ENCODE data around the gene AURKB. TPM values are rescaled to one million over a fixed set of nuclear protein-coding genes. Genes with fewer than 3 reads are reported as not detected.

The AURKB gene
- total RNA-seq, 1 experiment from 2014 or later: 141 TPM

- no peak for TF ChIP-seq FOSL1 (IDR thresholded peaks at IDR 0.05; ENCODE audit: low read depth)
- TF ChIP-seq POLR2A (IDR thresholded peaks at IDR 0.05; ENCODE audit: borderline replicate concordance, extremely low read depth, insufficient read depth, insufficient read length): no peak
- no peak for TF ChIP-seq SRF (IDR thresholded peaks at IDR 0.05; ENCODE audit: low read depth)
- TF ChIP-seq JUND (IDR thresholded peaks at IDR 0.05): no peak
Observed at GRCh38 chr17:8186787-8187516, 23.4 kb downstream of the AURKB start (continued).

- H3K27me3 ChIP-seq (ENCODE audit: insufficient read depth, low read length): no peaks in the 10 kb centered on the region
- peak overlapping the region; percentile 95 for H3K4me2 ChIP-seq (ENCODE audit: low read length)
- H3K4me3 ChIP-seq (replicated peaks in 1 of 2; ENCODE audit: low read depth in 1 of 2, low read length in 2 of 2): peak overlapping the region; percentile 41 to 62
- H3K79me2 ChIP-seq (ENCODE audit: insufficient read depth, low read length): peaks cover 14% of the 10 kb centered on the region; the same call in 1 of the 2 replicates
- POLR2A ChIA-PET: interaction anchor here (1.3 to 6.9 kb wide), 4 partner anchors 11 to 38 kb away, joined by 3 to 63 read pairs (median 32); no protein-coding TSS in a partner anchor
- H3K9me2 ChIP-seq (ENCODE audit: insufficient read depth): no peaks in the 10 kb centered on the region
- ATAC-seq: peak; percentile 1; the same call in 1 of the 2 replicates
- TF ChIP-seq POLR2AphosphoS5 (IDR thresholded peaks at IDR 0.05; ENCODE audit: low read depth, low read length) (0 out of 2 replicates have a peak, but pooled peaks have one; percentile 11), MAX (IDR thresholded peaks at IDR 0.05) (peak; percentile 10; the same call in 1 of the 2 replicates), CBX3 (IDR thresholded peaks at IDR 0.05; ENCODE audit: low read depth) (peak; percentile 76; the same call in 1 of the 2 replicates), ATF3 (IDR thresholded peaks at IDR 0.05) (no peak), RAD21 (IDR thresholded peaks at IDR 0.05; ENCODE audit: low read depth) (no peak; the same call in 1 of the 2 replicates), FOSL1 (IDR thresholded peaks at IDR 0.05; ENCODE audit: low read depth) (no peak), JUND (IDR thresholded peaks at IDR 0.05) (no peak), CTCF (IDR thresholded peaks at IDR 0.05 in 2 of 3, conservative IDR thresholded peaks at IDR 0.05 in 1 of 3; ENCODE audit: borderline replicate concordance in 1 of 3, insufficient read depth in 1 of 3, low read depth in 2 of 3, low read length in 2 of 3) (peak in 1 of 3 experiments; percentile 35; a peak in 1 of 6 replicates), POLR2A (IDR thresholded peaks at IDR 0.05; ENCODE audit: borderline replicate concordance, extremely low read depth, insufficient read depth, insufficient read length) (no peak), SRF (IDR thresholded peaks at IDR 0.05; ENCODE audit: low read depth) (no peak), CEBPB (IDR thresholded peaks at IDR 0.05; ENCODE audit: low read depth) (no peak)
- H3K4me1 ChIP-seq (ENCODE audit: control insufficient read depth in 1 of 2, insufficient read depth in 2 of 2, low read length in 2 of 2): peaks cover 23 to 46% of the 10 kb centered on the region in 2 experiments
- RAD21 ChIA-PET (ENCODE audit: low non-redundant PET in 1 of 2, low total read pairs in 2 of 2, uncharacterized antibody in 2 of 2, unreplicated experiment in 2 of 2): interaction anchor here (0.8 to 1.0 kb wide), 2 partner anchors 36 kb away, joined by 3 to 4 read pairs; no protein-coding TSS in a partner anchor
- H2AFZ ChIP-seq (ENCODE audit: low read depth, low read length, poor library complexity, severe bottlenecking): peak overlapping the region; percentile 56
- no TSS peak for BruUV-seq (replicated peaks)
- H3K9me3 ChIP-seq (ENCODE audit: control insufficient read depth in 1 of 2, insufficient read depth in 1 of 2, low read depth in 1 of 2, low read length in 2 of 2): no peaks in the 10 kb centered on the region
- H3K27ac ChIP-seq (ENCODE audit: low read depth, low read length): peak overlapping the region; percentile 70
- DNase-seq (ENCODE audit: low read depth, low spot score): no peak
- no peaks in the 10 kb centered on the region for H4K20me1 ChIP-seq (ENCODE audit: insufficient read depth)
- no peaks in the 10 kb centered on the region for H3K36me3 ChIP-seq (ENCODE audit: control insufficient read depth in 1 of 2, insufficient read depth in 2 of 2, low read length in 2 of 2)
- intact Hi-C loops (cut with micrococcal nuclease): loop anchor here (2.0 to 5.0 kb wide), 2 partner anchors 49 to 62 kb away; partner anchors contain the start of genes CTC1 and PFAS
- peak overlapping the region; percentile 70 for H3K9ac ChIP-seq (ENCODE audit: low read length)
- CTCF ChIA-PET: interaction anchor here (0.6 to 1.2 kb wide), 5 partner anchors 24 to 68 kb away, joined by 3 to 4 read pairs (median 3); partner anchors contain the start of genes ALOXE3 and AURKB
Observed at GRCh38 chr17:8186446-8186786, 24.0 kb downstream of the AURKB start.
